Ascending aorta (tissue), 2 donors: Measurements from ENCODE around the gene BMP6. TPM values are rescaled to one million over a fixed set of nuclear protein-coding genes. Genes with fewer than 3 reads are reported as not detected.

Source experiments
- DNase-seq, 2 donors: peaks; one replicate each; pipeline ENCODE4 v3.0.0-alpha.2; 2019; ENCODE audit warnings: low spot score in 2 of 2
- H3K27ac ChIP-seq, 2 donors: fragments of 200-600 bp; sonication (generic); one replicate each; pipeline ENCODE4 v1.5.1; 2016 to 2017; ENCODE audit warnings: mild to moderate bottlenecking in 1 of 2
- H3K27me3 ChIP-seq: fragments of 200-600 bp; sonication (generic); one replicate; pipeline ENCODE4 v1.5.1; 2017
- H3K36me3 ChIP-seq, 2 donors: fragments of 200-600 bp; sonication (generic); one replicate each; pipeline ENCODE4 v1.5.1; 2016
- H3K4me1 ChIP-seq, 2 donors: fragments of 200-600 bp; sonication (generic); one replicate each; pipeline ENCODE4 v1.5.1; 2016 to 2017; ENCODE audit warnings: mild to moderate bottlenecking in 1 of 2
- H3K4me3 ChIP-seq, 2 donors: fragments of 200-600 bp; sonication (generic); one replicate each; pipeline ENCODE4 v1.5.1; 2016 to 2017; ENCODE audit warnings: mild to moderate bottlenecking in 1 of 2
- H3K9me3 ChIP-seq, 2 donors: fragments of 200-600 bp; sonication (generic); one replicate each; pipeline ENCODE4 v1.5.1; 2016
- intact Hi-C: fragments of 100-400 bp; cut with DNase I; formaldehyde crosslinking; loops from one replicate; pipeline ENCODE4 v1.15.1; 2023
- total RNA-seq: library from RNA; depleted of rRNA; stranded (reverse); fragments of >200 nt; gene quantifications from one replicate; pipeline ENCODE4 v1.1.0, GENCODE V29; 2016
- TF ChIP-seq, protein P1 (sequence below), 3 experiments: fragments of 200-600 bp in 2 of 3; fragments of 450-650 bp in 1 of 3; sonication (generic) in 2 of 3; IDR thresholded peaks; one replicate each; pipeline ENCODE4 v1.5.1; 2016 to 2019; ENCODE audit warnings: antibody characterized with exemption in 3 of 3, mild to moderate bottlenecking in 1 of 3, moderate library complexity in 1 of 3

The BMP6 gene
- total RNA-seq, 1 donor from 2014 or later: 16.0 TPM

DNA sequence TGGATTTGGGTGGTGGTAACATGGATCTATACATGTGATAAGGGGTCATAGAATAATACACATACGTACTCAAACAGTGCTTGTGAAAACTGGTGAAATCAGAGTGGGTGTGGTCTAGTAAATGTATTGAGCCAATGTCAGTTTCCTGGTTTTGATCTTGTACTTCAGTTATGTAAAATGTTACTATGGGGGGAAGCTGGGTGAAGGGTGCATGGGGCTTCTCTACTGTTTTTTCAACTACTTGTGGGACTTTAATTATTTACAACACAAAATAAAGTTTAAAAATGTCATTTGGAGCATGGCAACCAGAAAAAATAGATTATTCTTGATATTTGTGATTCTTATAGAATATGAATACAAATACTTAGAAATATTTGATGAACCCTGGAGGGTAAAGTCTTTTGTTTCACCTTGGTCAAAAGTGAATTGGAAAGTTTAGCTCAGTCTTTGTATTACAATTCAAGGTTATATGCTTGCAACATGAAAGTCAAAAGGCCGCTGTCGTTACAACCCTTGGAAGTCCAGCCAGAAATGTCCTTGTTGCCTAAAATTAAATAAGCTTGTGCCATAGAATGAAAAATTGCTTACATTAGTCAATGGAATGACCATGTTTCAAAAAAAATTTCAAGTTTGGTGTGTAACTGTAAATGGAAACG, 110.6 kb downstream of the BMP6 start:
- Histone ChIP-seq H3K4me3 (no peak overlapping the region), H3K4me1 (no peaks in the 10 kb centered on the region), H3K36me3 (no peaks in the 10 kb centered on the region), H3K9me3 (no peaks in the 10 kb centered on the region), H3K27me3 (no peaks in the 10 kb centered on the region), H3K27ac (no peak overlapping the region)
- DNase-seq: no peak
- intact Hi-C loops: no loop called here
- TF ChIP-seq, protein P1, sequence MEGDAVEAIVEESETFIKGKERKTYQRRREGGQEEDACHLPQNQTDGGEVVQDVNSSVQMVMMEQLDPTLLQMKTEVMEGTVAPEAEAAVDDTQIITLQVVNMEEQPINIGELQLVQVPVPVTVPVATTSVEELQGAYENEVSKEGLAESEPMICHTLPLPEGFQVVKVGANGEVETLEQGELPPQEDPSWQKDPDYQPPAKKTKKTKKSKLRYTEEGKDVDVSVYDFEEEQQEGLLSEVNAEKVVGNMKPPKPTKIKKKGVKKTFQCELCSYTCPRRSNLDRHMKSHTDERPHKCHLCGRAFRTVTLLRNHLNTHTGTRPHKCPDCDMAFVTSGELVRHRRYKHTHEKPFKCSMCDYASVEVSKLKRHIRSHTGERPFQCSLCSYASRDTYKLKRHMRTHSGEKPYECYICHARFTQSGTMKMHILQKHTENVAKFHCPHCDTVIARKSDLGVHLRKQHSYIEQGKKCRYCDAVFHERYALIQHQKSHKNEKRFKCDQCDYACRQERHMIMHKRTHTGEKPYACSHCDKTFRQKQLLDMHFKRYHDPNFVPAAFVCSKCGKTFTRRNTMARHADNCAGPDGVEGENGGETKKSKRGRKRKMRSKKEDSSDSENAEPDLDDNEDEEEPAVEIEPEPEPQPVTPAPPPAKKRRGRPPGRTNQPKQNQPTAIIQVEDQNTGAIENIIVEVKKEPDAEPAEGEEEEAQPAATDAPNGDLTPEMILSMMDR (IDR thresholded peaks at IDR 0.05): no peak

DNA sequence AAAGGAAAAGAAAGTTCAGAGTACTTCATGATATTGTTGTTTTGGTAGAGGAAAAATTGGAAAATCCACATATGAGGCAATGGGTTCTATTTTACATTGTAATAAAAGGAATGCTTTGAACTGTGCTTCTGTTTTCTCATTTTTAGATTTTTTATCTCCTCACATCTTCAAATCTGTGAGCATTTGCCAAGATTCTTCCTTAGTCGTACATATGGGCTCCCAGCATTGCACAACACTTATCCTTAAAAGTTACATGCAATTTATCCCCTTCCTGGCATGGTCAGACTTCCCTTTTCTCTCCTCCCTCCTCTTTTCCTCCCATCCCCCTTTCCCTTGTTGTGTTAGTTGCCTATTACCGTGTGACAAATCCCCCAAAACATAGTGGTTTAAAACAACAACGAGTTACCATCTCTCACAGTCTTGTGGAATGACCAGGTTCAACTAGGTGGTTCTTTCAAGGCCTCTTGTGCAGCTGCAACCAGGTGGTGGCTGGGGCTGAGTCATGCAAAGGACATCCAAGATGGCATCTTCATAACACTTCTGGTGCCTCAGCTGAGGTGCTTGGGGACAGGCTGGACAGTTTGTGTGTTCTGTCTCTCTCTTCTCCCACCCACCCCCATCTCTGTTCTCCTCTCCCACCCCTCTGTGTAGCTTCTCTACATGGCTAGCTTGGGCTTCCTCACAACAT, 116.0 kb downstream of the BMP6 start:
- Histone ChIP-seq H3K36me3 (no peaks in the 10 kb centered on the region), H3K4me1 (no peaks in the 10 kb centered on the region), H3K27ac (no peak overlapping the region), H3K9me3 (no peaks in the 10 kb centered on the region), H3K27me3 (no peaks in the 10 kb centered on the region), H3K4me3 (no peak overlapping the region)
- DNase-seq: no peak
- TF ChIP-seq, protein P1 (IDR thresholded peaks at IDR 0.05): no peak
- intact Hi-C loops: no loop called here

DNA sequence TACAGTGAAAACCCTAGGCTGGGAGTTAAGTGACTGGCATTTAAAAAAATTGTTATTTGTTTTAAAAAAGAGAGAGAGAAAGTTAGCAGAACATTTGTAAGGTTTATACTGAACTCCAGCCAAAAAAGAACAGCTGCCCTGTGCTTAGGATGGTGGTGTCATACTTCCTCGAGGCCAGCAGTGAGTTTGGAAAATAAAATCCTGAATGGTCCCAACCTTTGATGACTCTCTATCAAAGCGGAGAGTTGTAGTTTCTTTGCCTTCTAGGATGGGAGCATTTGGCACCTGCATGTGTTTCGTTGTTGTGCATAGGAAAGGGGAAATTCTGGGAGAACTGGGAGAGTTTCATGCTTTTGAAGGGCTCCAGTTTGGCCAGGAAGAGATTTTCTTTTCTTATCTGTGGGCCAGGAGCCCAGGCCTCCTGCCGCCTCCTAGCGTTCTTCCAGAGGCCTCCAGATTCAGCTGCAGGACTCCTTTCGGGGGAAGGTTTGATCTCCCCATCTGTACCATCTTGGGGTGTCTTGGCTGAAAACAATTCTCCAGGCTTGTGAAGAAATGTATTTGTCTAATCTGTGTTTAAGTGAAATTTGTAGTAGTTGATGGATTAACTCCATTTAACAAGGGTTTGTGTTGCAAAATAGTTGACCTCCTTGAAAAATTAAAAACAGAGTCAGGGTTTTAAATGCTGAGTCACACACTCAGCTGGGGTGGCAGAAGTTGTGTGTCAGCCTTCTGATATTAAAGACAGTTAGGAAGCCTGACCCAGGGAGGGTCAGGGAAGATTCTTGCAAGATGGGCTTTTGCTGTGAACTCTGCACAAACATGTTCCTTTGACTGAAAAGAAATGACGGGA, 121.3 kb downstream of the BMP6 start:
- Histone ChIP-seq H3K9me3 (peaks cover 0 to 5% of the 10 kb centered on the region in 2 donors), H3K4me1 (no peaks in the 10 kb centered on the region), H3K27ac (peak overlapping the region in 1 of 2 donors; percentile 12), H3K36me3 (no peaks in the 10 kb centered on the region), H3K27me3 (no peaks in the 10 kb centered on the region), H3K4me3 (no peak overlapping the region)
- intact Hi-C loops: no loop called here
- DNase-seq: no peak
- TF ChIP-seq, protein P1 (IDR thresholded peaks at IDR 0.05): peak in 1 of 3 experiments; percentile 17

DNA sequence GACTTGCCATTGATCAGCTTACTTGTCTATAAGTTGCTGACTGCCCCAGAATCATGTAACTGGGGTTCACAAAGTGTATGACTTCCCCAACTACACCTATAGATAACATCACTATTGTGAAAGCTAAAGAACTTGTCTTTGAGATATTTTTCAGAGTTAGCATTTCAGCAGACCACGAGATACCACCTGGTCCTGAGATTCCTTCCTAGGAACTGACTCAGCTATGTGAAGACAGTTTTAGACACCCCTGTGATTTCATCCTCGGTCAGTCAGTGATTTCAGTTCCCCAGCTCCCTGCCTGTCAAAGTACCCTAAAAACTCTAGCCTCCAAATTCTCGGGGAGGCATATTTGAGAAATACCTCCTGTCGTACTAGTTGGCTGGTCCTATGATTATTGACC, 122.3 kb downstream of the BMP6 start:
- H3K36me3 ChIP-seq: no peaks in the 10 kb centered on the region
- H3K9me3 ChIP-seq: peaks cover 0 to 10% of the 10 kb centered on the region in 2 donors
- H3K27me3 ChIP-seq: no peaks in the 10 kb centered on the region
- TF ChIP-seq, protein P1 (IDR thresholded peaks at IDR 0.05): no peak
- DNase-seq: no peak
- H3K27ac ChIP-seq: no peak overlapping the region
- H3K4me3 ChIP-seq: no peak overlapping the region
- intact Hi-C loops: no loop called here
- no peaks in the 10 kb centered on the region for H3K4me1 ChIP-seq

DNA sequence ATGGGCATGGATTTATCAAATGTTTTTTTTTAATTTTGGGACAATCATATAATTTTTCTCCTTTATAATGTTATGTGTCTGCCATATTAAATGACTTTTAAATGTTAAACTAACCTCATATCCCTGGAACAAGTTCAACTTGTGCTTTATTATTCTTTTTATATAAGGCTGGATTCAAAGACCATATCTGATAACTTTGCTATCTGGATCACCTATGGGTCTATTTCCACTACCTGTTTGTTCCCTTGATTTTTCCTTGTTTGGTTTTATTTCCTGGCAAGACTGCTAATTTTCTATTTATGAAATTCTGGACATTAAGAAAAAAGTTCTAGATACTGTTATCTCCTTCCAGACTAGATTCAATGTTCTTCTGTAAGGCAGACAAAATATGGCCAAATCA, 125.9 kb downstream of the BMP6 start:
- intact Hi-C loops: no loop called here

More for the DNA sequence above, 125.9 kb downstream of the BMP6 start:
- Histone ChIP-seq H3K27ac (no peak overlapping the region), H3K36me3 (no peaks in the 10 kb centered on the region), H3K4me1 (no peaks in the 10 kb centered on the region), H3K9me3 (peaks cover 0 to 10% of the 10 kb centered on the region in 2 donors), H3K4me3 (no peak overlapping the region), H3K27me3 (no peaks in the 10 kb centered on the region)
- TF ChIP-seq, protein P1 (IDR thresholded peaks at IDR 0.05): no peak
- DNase-seq: no peak
